NCI-H1092 treated with DMSO at 0.1 percent for 48 hours (cell line): ENCODE data around the gene SULT1A4.
"Not testable (repeated sequence)": the region's sequence is repeated elsewhere in the genome, so short reads cannot be mapped to it uniquely, and the experiment has no call there.

ENCODE experiments used
- DNase-seq: peaks from one replicate; lab custom pipeline; 2025; lab: John Stamatoyannopoulos, UW

Gene SULT1A4

GRCh38 chr16:29459706-29460646 lies at the start of gene SULT1A4:
TSS of gene SULT1A4 (plus strand) at chr16:29459913. CDS start at chr16:29461386, 1,473 bp downstream.
- not testable (repeated sequence) for DNase-seq

GRCh38 chr16:29423587-29423986 lies 36.1 kb upstream of the SULT1A4 start:
- not testable (repeated sequence) for DNase-seq

GRCh38 chr16:29425390-29425789 lies 34.3 kb upstream of the SULT1A4 start:
- not testable (repeated sequence) for DNase-seq

- not testable (repeated sequence) for DNase-seq
Observed at GRCh38 chr16:29453754-29454153, 6.0 kb upstream of the SULT1A4 start.

- DNase-seq: not testable (repeated sequence)
Observed at GRCh38 chr16:29454269-29454668, 5.4 kb upstream of the SULT1A4 start, which contains the start of the genes BOLA2 and SLX1B. TSS of gene BOLA2 (minus strand) at chr16:29454351. CDS start at chr16:29454253, 98 bp downstream. TSS of gene SLX1B (plus strand) at chr16:29454533.

GRCh38 chr16:29454828-29455227 lies 4.9 kb upstream of the SULT1A4 start:
- DNase-seq: not testable (repeated sequence)

- not testable (repeated sequence) for DNase-seq
Observed at GRCh38 chr16:29457660-29458059, 2.1 kb upstream of the SULT1A4 start.

- not testable (repeated sequence) for DNase-seq
Observed at GRCh38 chr16:29460647-29461030, 926 bp downstream of the SULT1A4 start.

- DNase-seq: not testable (repeated sequence)
Observed at GRCh38 chr16:29465985-29466824, 6.5 kb downstream of the SULT1A4 start.

GRCh38 chr16:29466904-29467303 lies 7.2 kb downstream of the SULT1A4 start:
- DNase-seq: not testable (repeated sequence)

GRCh38 chr16:29467654-29468366 lies 8.1 kb downstream of the SULT1A4 start:
- not testable (repeated sequence) for DNase-seq

GRCh38 chr16:29469660-29470059 lies 9.9 kb downstream of the SULT1A4 start:
- not testable (repeated sequence) for DNase-seq

- DNase-seq: not testable (repeated sequence)
Observed at GRCh38 chr16:29472065-29472464, 12.4 kb downstream of the SULT1A4 start.

- DNase-seq: not testable (repeated sequence)
Observed at GRCh38 chr16:29482276-29482675, 22.6 kb downstream of the SULT1A4 start.

GRCh38 chr16:29506308-29506707 lies 46.6 kb downstream of the SULT1A4 start, which contains the start of gene NPIPB12:
TSS of gene NPIPB12 (minus strand) at chr16:29506408.
- not testable (repeated sequence) for DNase-seq
